Measurements from ENCODE around the gene PLCB3. TPM values are rescaled to one million over a fixed set of nuclear protein-coding genes. Genes with fewer than 3 reads are reported as not detected.

PLCB3 gene
- total and polyA plus RNA-seq, 2 experiments from 2014 or later = 28.1 to 103 TPM

DNA sequence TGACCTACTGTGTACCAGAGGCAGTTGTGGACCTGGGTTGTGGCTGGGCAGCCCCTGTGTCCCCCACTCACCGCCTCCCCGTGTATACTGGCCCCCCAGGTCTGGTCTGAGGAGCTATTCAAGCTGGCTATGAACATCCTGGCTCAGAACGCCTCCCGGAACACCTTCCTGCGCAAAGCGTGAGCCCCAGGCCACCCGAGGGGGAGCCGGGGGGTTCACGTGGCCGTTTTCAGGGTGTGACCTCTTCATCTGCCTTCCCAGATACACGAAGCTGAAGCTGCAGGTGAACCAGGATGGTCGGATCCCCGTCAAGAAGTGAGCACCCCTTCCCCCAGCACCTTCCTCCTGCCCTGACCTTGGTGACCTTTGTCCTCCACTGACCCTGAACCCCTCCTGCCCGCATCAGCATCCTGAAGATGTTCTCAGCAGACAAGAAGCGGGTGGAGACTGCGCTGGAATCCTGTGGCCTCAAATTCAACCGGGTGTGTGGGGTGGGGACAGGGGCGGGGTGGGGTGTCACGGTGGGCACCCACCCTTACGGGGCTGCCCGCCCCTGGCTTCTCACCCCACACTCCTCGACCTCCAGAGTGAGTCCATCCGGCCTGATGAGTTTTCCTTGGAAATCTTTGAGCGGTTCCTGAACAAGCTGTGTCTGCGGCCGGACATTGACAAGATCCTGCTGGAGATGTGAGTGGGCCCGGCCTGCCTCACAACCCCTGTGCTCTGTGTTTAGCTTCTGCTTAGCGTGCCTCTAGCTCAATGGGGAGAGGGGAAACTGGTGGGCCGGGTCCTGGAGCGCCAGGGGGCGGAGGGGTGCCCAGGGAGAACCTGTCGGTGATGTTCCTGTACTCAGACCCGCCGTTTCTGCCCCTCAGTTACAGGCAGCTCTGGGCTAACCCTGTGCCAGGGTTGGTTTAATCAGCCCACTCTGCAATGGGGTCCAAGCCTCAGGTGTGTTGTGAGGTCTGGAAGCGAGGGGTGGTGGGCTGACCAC lies 4.1 kb downstream of the PLCB3 start:
- Histone ChIP-seq H3K79me2 (replicated peaks; ENCODE audit: insufficient read depth) (peaks cover 19% of the 10 kb centered on the region), H2AFZ (no peak overlapping the region), H3K9me2 (ENCODE audit: insufficient read depth) (no peaks in the 10 kb centered on the region), H3K36me3 (ENCODE audit: insufficient read depth) (peaks cover 11% of the 10 kb centered on the region; the same call in 1 of the 2 replicates), H4K20me1 (replicated peaks; ENCODE audit: insufficient read depth) (peaks cover 4% of the 10 kb centered on the region), H3K27ac (ENCODE audit: low read depth) (no peak overlapping the region), H3K4me2 (no peak overlapping the region), H3K27me3 (ENCODE audit: insufficient read depth) (no peaks in the 10 kb centered on the region), H3K4me1 (ENCODE audit: insufficient read depth) (peaks cover 4% of the 10 kb centered on the region), H3F3A (replicated peaks; ENCODE audit: low read depth) (peaks cover 4% of the 10 kb centered on the region), H3K4me3 (no peak overlapping the region)
- TF ChIP-seq EZH2 (IDR thresholded peaks at IDR 0.05; ENCODE audit: low read depth, unreplicated experiment) (no peak), CREB1 (CRISPR knock-in tag; IDR thresholded peaks at IDR 0.05; ENCODE audit: low read depth) (no peak), ZNF114 (CRISPR knock-in tag; IDR thresholded peaks at IDR 0.05) (no peak), ZNF331 (CRISPR knock-in tag; IDR thresholded peaks at IDR 0.05; ENCODE audit: low read depth) (no peak), EZH2phosphoT487 (IDR thresholded peaks at IDR 0.05; ENCODE audit: unreplicated experiment) (no peak), STAT1 (IDR thresholded peaks at IDR 0.05; ENCODE audit: unreplicated experiment) (no peak)
- TF ChIP-seq, protein P1, sequence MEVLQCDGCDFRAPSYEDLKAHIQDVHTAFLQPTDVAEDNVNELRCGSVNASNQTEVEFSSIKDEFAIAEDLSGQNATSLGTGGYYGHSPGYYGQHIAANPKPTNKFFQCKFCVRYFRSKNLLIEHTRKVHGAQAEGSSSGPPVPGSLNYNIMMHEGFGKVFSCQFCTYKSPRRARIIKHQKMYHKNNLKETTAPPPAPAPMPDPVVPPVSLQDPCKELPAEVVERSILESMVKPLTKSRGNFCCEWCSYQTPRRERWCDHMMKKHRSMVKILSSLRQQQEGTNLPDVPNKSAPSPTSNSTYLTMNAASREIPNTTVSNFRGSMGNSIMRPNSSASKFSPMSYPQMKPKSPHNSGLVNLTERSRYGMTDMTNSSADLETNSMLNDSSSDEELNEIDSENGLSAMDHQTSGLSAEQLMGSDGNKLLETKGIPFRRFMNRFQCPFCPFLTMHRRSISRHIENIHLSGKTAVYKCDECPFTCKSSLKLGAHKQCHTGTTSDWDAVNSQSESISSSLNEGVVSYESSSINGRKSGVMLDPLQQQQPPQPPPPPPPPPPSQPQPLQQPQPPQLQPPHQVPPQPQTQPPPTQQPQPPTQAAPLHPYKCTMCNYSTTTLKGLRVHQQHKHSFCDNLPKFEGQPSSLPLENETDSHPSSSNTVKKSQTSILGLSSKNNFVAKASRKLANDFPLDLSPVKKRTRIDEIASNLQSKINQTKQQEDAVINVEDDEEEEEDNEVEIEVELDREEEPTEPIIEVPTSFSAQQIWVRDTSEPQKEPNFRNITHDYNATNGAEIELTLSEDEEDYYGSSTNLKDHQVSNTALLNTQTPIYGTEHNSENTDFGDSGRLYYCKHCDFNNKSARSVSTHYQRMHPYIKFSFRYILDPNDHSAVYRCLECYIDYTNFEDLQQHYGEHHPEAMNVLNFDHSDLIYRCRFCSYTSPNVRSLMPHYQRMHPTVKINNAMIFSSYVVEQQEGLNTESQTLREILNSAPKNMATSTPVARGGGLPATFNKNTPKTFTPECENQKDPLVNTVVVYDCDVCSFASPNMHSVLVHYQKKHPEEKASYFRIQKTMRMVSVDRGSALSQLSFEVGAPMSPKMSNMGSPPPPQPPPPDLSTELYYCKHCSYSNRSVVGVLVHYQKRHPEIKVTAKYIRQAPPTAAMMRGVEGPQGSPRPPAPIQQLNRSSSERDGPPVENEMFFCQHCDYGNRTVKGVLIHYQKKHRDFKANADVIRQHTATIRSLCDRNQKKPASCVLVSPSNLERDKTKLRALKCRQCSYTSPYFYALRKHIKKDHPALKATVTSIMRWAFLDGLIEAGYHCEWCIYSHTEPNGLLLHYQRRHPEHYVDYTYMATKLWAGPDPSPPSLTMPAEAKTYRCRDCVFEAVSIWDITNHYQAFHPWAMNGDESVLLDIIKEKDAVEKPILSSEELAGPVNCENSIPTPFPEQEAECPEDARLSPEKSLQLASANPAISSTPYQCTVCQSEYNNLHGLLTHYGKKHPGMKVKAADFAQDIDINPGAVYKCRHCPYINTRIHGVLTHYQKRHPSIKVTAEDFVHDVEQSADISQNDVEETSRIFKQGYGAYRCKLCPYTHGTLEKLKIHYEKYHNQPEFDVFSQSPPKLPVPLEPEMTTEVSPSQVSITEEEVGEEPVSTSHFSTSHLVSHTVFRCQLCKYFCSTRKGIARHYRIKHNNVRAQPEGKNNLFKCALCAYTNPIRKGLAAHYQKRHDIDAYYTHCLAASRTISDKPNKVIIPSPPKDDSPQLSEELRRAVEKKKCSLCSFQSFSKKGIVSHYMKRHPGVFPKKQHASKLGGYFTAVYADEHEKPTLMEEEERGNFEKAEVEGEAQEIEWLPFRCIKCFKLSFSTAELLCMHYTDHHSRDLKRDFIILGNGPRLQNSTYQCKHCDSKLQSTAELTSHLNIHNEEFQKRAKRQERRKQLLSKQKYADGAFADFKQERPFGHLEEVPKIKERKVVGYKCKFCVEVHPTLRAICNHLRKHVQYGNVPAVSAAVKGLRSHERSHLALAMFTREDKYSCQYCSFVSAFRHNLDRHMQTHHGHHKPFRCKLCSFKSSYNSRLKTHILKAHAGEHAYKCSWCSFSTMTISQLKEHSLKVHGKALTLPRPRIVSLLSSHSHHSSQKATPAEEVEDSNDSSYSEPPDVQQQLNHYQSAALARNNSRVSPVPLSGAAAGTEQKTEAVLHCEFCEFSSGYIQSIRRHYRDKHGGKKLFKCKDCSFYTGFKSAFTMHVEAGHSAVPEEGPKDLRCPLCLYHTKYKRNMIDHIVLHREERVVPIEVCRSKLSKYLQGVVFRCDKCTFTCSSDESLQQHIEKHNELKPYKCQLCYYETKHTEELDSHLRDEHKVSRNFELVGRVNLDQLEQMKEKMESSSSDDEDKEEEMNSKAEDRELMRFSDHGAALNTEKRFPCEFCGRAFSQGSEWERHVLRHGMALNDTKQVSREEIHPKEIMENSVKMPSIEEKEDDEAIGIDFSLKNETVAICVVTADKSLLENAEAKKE (CRISPR knock-in tag; IDR thresholded peaks at IDR 0.05) = no peak
- TF ChIP-seq, protein P2, sequence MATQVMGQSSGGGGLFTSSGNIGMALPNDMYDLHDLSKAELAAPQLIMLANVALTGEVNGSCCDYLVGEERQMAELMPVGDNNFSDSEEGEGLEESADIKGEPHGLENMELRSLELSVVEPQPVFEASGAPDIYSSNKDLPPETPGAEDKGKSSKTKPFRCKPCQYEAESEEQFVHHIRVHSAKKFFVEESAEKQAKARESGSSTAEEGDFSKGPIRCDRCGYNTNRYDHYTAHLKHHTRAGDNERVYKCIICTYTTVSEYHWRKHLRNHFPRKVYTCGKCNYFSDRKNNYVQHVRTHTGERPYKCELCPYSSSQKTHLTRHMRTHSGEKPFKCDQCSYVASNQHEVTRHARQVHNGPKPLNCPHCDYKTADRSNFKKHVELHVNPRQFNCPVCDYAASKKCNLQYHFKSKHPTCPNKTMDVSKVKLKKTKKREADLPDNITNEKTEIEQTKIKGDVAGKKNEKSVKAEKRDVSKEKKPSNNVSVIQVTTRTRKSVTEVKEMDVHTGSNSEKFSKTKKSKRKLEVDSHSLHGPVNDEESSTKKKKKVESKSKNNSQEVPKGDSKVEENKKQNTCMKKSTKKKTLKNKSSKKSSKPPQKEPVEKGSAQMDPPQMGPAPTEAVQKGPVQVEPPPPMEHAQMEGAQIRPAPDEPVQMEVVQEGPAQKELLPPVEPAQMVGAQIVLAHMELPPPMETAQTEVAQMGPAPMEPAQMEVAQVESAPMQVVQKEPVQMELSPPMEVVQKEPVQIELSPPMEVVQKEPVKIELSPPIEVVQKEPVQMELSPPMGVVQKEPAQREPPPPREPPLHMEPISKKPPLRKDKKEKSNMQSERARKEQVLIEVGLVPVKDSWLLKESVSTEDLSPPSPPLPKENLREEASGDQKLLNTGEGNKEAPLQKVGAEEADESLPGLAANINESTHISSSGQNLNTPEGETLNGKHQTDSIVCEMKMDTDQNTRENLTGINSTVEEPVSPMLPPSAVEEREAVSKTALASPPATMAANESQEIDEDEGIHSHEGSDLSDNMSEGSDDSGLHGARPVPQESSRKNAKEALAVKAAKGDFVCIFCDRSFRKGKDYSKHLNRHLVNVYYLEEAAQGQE (IDR thresholded peaks at IDR 0.05; ENCODE audit: unreplicated experiment) = no peak
- TF ChIP-seq, protein P3, sequence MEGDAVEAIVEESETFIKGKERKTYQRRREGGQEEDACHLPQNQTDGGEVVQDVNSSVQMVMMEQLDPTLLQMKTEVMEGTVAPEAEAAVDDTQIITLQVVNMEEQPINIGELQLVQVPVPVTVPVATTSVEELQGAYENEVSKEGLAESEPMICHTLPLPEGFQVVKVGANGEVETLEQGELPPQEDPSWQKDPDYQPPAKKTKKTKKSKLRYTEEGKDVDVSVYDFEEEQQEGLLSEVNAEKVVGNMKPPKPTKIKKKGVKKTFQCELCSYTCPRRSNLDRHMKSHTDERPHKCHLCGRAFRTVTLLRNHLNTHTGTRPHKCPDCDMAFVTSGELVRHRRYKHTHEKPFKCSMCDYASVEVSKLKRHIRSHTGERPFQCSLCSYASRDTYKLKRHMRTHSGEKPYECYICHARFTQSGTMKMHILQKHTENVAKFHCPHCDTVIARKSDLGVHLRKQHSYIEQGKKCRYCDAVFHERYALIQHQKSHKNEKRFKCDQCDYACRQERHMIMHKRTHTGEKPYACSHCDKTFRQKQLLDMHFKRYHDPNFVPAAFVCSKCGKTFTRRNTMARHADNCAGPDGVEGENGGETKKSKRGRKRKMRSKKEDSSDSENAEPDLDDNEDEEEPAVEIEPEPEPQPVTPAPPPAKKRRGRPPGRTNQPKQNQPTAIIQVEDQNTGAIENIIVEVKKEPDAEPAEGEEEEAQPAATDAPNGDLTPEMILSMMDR (conservative IDR thresholded peaks at IDR 0.05; ENCODE audit: low read depth in 2 of 2) = no peak
- no peak overlapping the region for H3K27ac Mint-ChIP-seq
- DNase-seq (ENCODE audit: low spot score) (no peak), ATAC-seq (no peak)
- H3K4me3 Mint-ChIP-seq = peak overlapping the region; percentile 16; the same call in 1 of the 3 replicates
- peaks cover 13% of the 10 kb centered on the region for H3K4me1 Mint-ChIP-seq
- H3K27me3 Mint-ChIP-seq (ENCODE audit: insufficient read depth, low read depth, poor library complexity) = peaks cover 22% of the 10 kb centered on the region
- H3K36me3 Mint-ChIP-seq (ENCODE audit: low read depth) = peaks cover 40% of the 10 kb centered on the region
- H3K9me3 Mint-ChIP-seq = no peaks in the 10 kb centered on the region
